Fibroblast of upper back skin (primary cell): ENCODE results near the gene OR2D3.
"Not testable (repeated sequence)": the region's sequence is repeated elsewhere in the genome, so short reads cannot be mapped to it uniquely, and the experiment has no call there.

Experiments
- DNase-seq: peaks from one replicate; pipeline ENCODE4 v3.0.0-alpha.2; 2013

The OR2D3 gene

GRCh38 chr11:6931146-6931713, 10.4 kb downstream of the OR2D3 start:
- DNase-seq = peak; percentile 13

GRCh38 chr11:6932145-6932544, 11.3 kb downstream of the OR2D3 start:
- DNase-seq = no peak

- no peak for DNase-seq
These were observed 21.2 kb downstream of the OR2D3 start for GRCh38 chr11:6941970-6942369.

- peak; percentile 9 for DNase-seq
These were observed 22.3 kb downstream of the OR2D3 start for GRCh38 chr11:6943131-6943530.

GRCh38 chr11:6954248-6954647, 33.4 kb downstream of the OR2D3 start:
- DNase-seq = not testable (repeated sequence)

- DNase-seq = no peak
These were observed 41.3 kb downstream of the OR2D3 start for GRCh38 chr11:6962141-6962540.

GRCh38 chr11:6962673-6963072, 41.9 kb downstream of the OR2D3 start:
- DNase-seq = peak; percentile 8

- peak; percentile 55 for DNase-seq
These were observed 48.0 kb downstream of the OR2D3 start for GRCh38 chr11:6968816-6969215.

- peak; percentile 18 for DNase-seq
These were observed 49.1 kb downstream of the OR2D3 start for GRCh38 chr11:6969854-6970253.
